Body of pancreas (tissue), 4 donors: ENCODE data around the gene SDCBP2.

Experiments used
- POLR2A ChIP-seq, 3 donors: fragments of 450-650 bp; IDR thresholded peaks; one replicate each; pipeline ENCODE4 v1.6.1; 2016; ENCODE audit warnings: antibody characterized with exemption in 3 of 3, mild to moderate bottlenecking in 2 of 3
- TF ChIP-seq, protein P1 (sequence below), 7 experiments: fragments of 450-650 bp in 4 of 7; fragments of 200-600 bp in 3 of 7; sonication (generic) in 3 of 7; IDR thresholded peaks; one replicate each; pipeline ENCODE4 v1.5.1; 2016 to 2019; ENCODE audit warnings: antibody characterized with exemption in 7 of 7

- TF ChIP-seq, protein P1, sequence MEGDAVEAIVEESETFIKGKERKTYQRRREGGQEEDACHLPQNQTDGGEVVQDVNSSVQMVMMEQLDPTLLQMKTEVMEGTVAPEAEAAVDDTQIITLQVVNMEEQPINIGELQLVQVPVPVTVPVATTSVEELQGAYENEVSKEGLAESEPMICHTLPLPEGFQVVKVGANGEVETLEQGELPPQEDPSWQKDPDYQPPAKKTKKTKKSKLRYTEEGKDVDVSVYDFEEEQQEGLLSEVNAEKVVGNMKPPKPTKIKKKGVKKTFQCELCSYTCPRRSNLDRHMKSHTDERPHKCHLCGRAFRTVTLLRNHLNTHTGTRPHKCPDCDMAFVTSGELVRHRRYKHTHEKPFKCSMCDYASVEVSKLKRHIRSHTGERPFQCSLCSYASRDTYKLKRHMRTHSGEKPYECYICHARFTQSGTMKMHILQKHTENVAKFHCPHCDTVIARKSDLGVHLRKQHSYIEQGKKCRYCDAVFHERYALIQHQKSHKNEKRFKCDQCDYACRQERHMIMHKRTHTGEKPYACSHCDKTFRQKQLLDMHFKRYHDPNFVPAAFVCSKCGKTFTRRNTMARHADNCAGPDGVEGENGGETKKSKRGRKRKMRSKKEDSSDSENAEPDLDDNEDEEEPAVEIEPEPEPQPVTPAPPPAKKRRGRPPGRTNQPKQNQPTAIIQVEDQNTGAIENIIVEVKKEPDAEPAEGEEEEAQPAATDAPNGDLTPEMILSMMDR (IDR thresholded peaks at IDR 0.05) = no peak
- TF ChIP-seq POLR2A (IDR thresholded peaks at IDR 0.05) = no peak
Measured at GRCh38 chr20:1345756-1346093, 16.8 kb upstream of the SDCBP2 start.
